Large intestine (tissue), 3 donors: Measurements from ENCODE around the gene BTNL9. TPM values are rescaled to one million over a fixed set of nuclear protein-coding genes. Genes with fewer than 3 reads are reported as not detected.

Experiments used
- DNase-seq, 2 donors: peaks; one replicate each; pipeline versions ENCODE4 v3.0.0 to v3.0.0-alpha.2; 2013
- H3K27ac ChIP-seq: one replicate; pipeline ENCODE4 v1.5.1; 2013; ENCODE audit warnings: low read length
- H3K27me3 ChIP-seq: 2 replicates; pipeline ENCODE4 v1.6.1; 2013; ENCODE audit warnings: low read length; ENCODE audit not compliant: control insufficient read depth, insufficient read depth
- H3K36me3 ChIP-seq: 2 replicates; pipeline ENCODE4 v1.6.1; 2013; ENCODE audit warnings: low read length; ENCODE audit not compliant: control insufficient read depth, insufficient read depth
- H3K4me1 ChIP-seq: one replicate; pipeline ENCODE4 v1.6.1; 2013; ENCODE audit warnings: low read length; ENCODE audit not compliant: control insufficient read depth, insufficient read depth
- H3K4me3 ChIP-seq: one replicate; pipeline ENCODE4 v1.5.1; 2013; ENCODE audit warnings: low read length
- H3K9me3 ChIP-seq: one replicate; pipeline ENCODE4 v1.6.1; 2013; ENCODE audit warnings: mild to moderate bottlenecking, low read depth, low read length, moderate library complexity; ENCODE audit not compliant: control insufficient read depth
- WGBS: methylation state at CpG from one replicate; pipeline ENCODE4 v1.1.5; 2013; ENCODE audit warnings: low lambda C conversion rate; ENCODE audit not compliant: insufficient coverage; 5-methylcytosine and 5-hydroxymethylcytosine counted together
- polyA plus RNA-seq: library from polyadenylated mRNA; unstranded; fragments of 120-200 nt; gene quantifications from one replicate; pipeline ENCODE4 v1.2.1, GENCODE V29; 2013

Gene BTNL9
- polyA plus RNA-seq, 1 donor = 11.6 TPM

- H3K27me3 ChIP-seq = peaks cover 65% of the 10 kb centered on the region
Measured at GRCh38 chr5:181061645-181062044, 21.6 kb downstream of the BTNL9 start.

GRCh38 chr5:181062631-181063030 lies 22.6 kb downstream of the BTNL9 start:
- WGBS = no CpG with 5 or more reads among the region's 6 CpGs

More at GRCh38 chr5:181061645-181062044, 21.6 kb downstream of the BTNL9 start:
- Histone ChIP-seq H3K4me1 (no peaks in the 10 kb centered on the region), H3K36me3 (no peaks in the 10 kb centered on the region), H3K27ac (no peak overlapping the region), H3K4me3 (no peak overlapping the region), H3K9me3 (peaks cover 4% of the 10 kb centered on the region)
- no peak for DNase-seq
- WGBS = 54% methylated on average over 9 of the region's 14 CpGs

GRCh38 chr5:181063514-181063913 lies 23.4 kb downstream of the BTNL9 start:
- no peaks in the 10 kb centered on the region for H3K4me1 ChIP-seq
- no peak for DNase-seq
- no CpG with 5 or more reads among the region's 8 CpGs for WGBS
- H3K27me3 ChIP-seq = peaks cover 51% of the 10 kb centered on the region
- H3K27ac ChIP-seq = no peak overlapping the region
- peaks cover 4% of the 10 kb centered on the region for H3K9me3 ChIP-seq
- H3K4me3 ChIP-seq = no peak overlapping the region
- H3K36me3 ChIP-seq = no peaks in the 10 kb centered on the region

More at GRCh38 chr5:181062631-181063030, 22.6 kb downstream of the BTNL9 start:
- Histone ChIP-seq H3K27me3 (peaks cover 58% of the 10 kb centered on the region), H3K4me1 (no peaks in the 10 kb centered on the region), H3K27ac (no peak overlapping the region), H3K4me3 (no peak overlapping the region), H3K9me3 (peaks cover 4% of the 10 kb centered on the region), H3K36me3 (no peaks in the 10 kb centered on the region)
- DNase-seq = no peak

- H3K27ac ChIP-seq = no peak overlapping the region
- H3K4me3 ChIP-seq = no peak overlapping the region
- H3K27me3 ChIP-seq = peaks cover 43% of the 10 kb centered on the region
- no CpG with 5 or more reads among the region's 7 CpGs for WGBS
- no peak for DNase-seq
- no peaks in the 10 kb centered on the region for H3K9me3 ChIP-seq
- H3K36me3 ChIP-seq = no peaks in the 10 kb centered on the region
- H3K4me1 ChIP-seq = no peaks in the 10 kb centered on the region
Measured at GRCh38 chr5:181064987-181065386, 24.9 kb downstream of the BTNL9 start.

GRCh38 chr5:181069767-181070491 lies 29.9 kb downstream of the BTNL9 start:
- Histone ChIP-seq H3K27ac (no peak overlapping the region), H3K4me1 (no peaks in the 10 kb centered on the region), H3K36me3 (no peaks in the 10 kb centered on the region), H3K9me3 (peaks cover 4% of the 10 kb centered on the region), H3K4me3 (no peak overlapping the region), H3K27me3 (peaks cover 40% of the 10 kb centered on the region)
- no peak for DNase-seq
- 100% methylated on average over 1 of the region's 26 CpGs for WGBS

- WGBS = no CpG with 5 or more reads among the region's 14 CpGs
- H3K27me3 ChIP-seq = peaks cover 37% of the 10 kb centered on the region
- H3K36me3 ChIP-seq = no peaks in the 10 kb centered on the region
- H3K9me3 ChIP-seq = peaks cover 4% of the 10 kb centered on the region
- DNase-seq = no peak
- no peak overlapping the region for H3K4me3 ChIP-seq
- no peaks in the 10 kb centered on the region for H3K4me1 ChIP-seq
- no peak overlapping the region for H3K27ac ChIP-seq
Measured at GRCh38 chr5:181070523-181070922, 30.5 kb downstream of the BTNL9 start.

- Histone ChIP-seq H3K9me3 (peaks cover 4% of the 10 kb centered on the region), H3K27me3 (peaks cover 34% of the 10 kb centered on the region), H3K36me3 (no peaks in the 10 kb centered on the region), H3K4me3 (no peak overlapping the region), H3K4me1 (no peaks in the 10 kb centered on the region), H3K27ac (no peak overlapping the region)
- no peak for DNase-seq
- 67% methylated on average over 1 of the region's 6 CpGs for WGBS
Measured at GRCh38 chr5:181071257-181071656, 31.2 kb downstream of the BTNL9 start.

- peaks cover 18% of the 10 kb centered on the region for H3K27me3 ChIP-seq
- peaks cover 4% of the 10 kb centered on the region for H3K9me3 ChIP-seq
- no peak overlapping the region for H3K4me3 ChIP-seq
- H3K36me3 ChIP-seq = no peaks in the 10 kb centered on the region
- H3K27ac ChIP-seq = no peak overlapping the region
- DNase-seq = no peak
- H3K4me1 ChIP-seq = no peaks in the 10 kb centered on the region
Measured at GRCh38 chr5:181076920-181077319, 36.9 kb downstream of the BTNL9 start.

- H3K27me3 ChIP-seq = peaks cover 18% of the 10 kb centered on the region
- no peak overlapping the region for H3K4me3 ChIP-seq
- no peaks in the 10 kb centered on the region for H3K9me3 ChIP-seq
- no peak for DNase-seq
- no peaks in the 10 kb centered on the region for H3K4me1 ChIP-seq
- H3K36me3 ChIP-seq = no peaks in the 10 kb centered on the region
- H3K27ac ChIP-seq = no peak overlapping the region
Measured at GRCh38 chr5:181081989-181082388, 41.9 kb downstream of the BTNL9 start.

- no peaks in the 10 kb centered on the region for H3K4me1 ChIP-seq
- no peak overlapping the region for H3K27ac ChIP-seq
- H3K36me3 ChIP-seq = no peaks in the 10 kb centered on the region
- DNase-seq = no peak
- H3K4me3 ChIP-seq = no peak overlapping the region
- 57% methylated on average over 7 of the region's 18 CpGs for WGBS
- H3K9me3 ChIP-seq = no peaks in the 10 kb centered on the region
- H3K27me3 ChIP-seq = peaks cover 18% of the 10 kb centered on the region
Measured at GRCh38 chr5:181084621-181085195, 44.6 kb downstream of the BTNL9 start.
